Measurements from ENCODE around the gene HNRNPDL.

HNRNPDL gene

DNA sequence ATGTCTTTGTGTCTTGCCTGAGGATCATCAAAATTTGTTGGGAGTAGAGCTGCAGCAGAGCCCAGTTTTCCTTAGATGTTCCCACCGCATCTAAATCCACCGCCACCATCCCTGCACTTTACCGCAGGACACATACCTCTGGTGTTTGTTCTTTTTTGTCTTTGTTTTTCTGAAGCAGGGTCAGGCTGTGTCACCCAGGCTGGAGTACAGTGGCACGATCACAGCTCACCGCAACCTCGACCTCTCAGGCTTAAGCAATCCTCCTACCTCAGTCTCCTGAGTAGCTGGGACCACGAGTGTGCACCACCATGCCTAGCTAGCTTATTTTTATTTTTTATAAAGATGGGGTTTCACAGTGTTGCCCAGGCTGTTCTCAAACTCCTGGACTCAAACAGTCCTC is 4.7 kb upstream of the HNRNPDL start:
- H3K4me1 ChIP-seq (ENCODE audit: control insufficient read depth in 5 of 5, insufficient read depth in 5 of 5, low read length in 5 of 5), result peaks cover 4 to 13% (median 9%) of the 10 kb centered on the region in 5 donors
- no peaks in the 10 kb centered on the region for H3K27me3 ChIP-seq (ENCODE audit: control insufficient read depth in 5 of 5, insufficient read depth in 4 of 5, low read length in 5 of 5)
- no peak overlapping the region for H3K9ac ChIP-seq (ENCODE audit: low read length in 5 of 5)
- no peak overlapping the region for H3K4me3 ChIP-seq (ENCODE audit: low read depth in 1 of 5, low read length in 5 of 5)
- H3K36me3 ChIP-seq (ENCODE audit: control insufficient read depth in 5 of 5, insufficient read depth in 5 of 5, low read length in 5 of 5), result peaks cover 0 to 4% (median 0%) of the 10 kb centered on the region in 5 donors
- H3K27ac ChIP-seq (ENCODE audit: low read depth, low read length), result no peak overlapping the region
- no peaks in the 10 kb centered on the region for H3K9me3 ChIP-seq (ENCODE audit: control insufficient read depth in 5 of 5, low read length in 5 of 5)

DNA sequence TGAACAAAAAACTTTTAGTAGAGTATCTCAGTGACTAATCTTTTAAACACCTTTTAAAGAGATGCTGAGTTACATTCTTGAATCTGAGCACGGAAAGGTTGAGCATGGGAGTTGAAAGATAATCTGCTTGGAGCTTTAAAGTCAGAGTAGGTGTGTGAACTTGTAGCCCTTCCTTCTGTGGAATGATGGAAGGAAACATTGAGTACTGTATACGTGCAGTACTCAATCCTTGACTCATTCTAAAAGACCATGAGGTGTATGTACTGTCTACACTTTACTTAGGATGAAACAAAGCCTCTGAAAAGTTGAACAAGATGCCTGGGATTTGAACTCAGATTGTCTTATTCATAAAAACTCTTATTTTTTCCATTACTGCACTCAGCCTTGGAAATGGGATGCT is 3.5 kb upstream of the HNRNPDL start:
- Histone ChIP-seq H3K9me3 (ENCODE audit: control insufficient read depth in 5 of 5, low read length in 5 of 5) (no peaks in the 10 kb centered on the region), H3K4me1 (ENCODE audit: control insufficient read depth in 5 of 5, insufficient read depth in 5 of 5, low read length in 5 of 5) (peaks cover 4 to 13% (median 9%) of the 10 kb centered on the region in 5 donors), H3K9ac (ENCODE audit: low read length in 5 of 5) (no peak overlapping the region), H3K4me3 (ENCODE audit: low read depth in 1 of 5, low read length in 5 of 5) (no peak overlapping the region), H3K27ac (ENCODE audit: low read depth, low read length) (no peak overlapping the region), H3K27me3 (ENCODE audit: control insufficient read depth in 5 of 5, insufficient read depth in 4 of 5, low read length in 5 of 5) (no peaks in the 10 kb centered on the region), H3K36me3 (ENCODE audit: control insufficient read depth in 5 of 5, insufficient read depth in 5 of 5, low read length in 5 of 5) (peaks cover 0 to 4% (median 0%) of the 10 kb centered on the region in 5 donors)

DNA sequence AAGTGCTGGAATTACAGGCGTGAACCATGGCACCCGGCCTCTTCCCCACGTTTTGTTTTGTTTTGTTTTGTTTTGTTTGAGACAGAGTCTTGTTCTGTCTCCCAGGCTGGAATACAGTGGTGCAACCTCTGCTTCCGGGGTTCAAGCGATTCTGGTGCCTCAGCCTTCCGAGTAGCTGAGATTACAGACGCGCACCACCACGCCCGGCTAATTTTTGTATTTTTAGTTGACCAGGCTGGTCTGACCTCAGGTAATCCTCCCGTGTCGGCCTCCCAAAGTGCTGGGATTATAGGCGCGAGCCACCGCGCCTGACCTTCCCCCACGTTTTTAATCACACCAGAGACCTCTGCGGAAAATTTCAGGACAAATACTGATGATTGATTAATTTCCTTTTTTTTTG is 2.3 kb upstream of the HNRNPDL start:
- peaks cover 0 to 4% (median 0%) of the 10 kb centered on the region in 5 donors for H3K36me3 ChIP-seq (ENCODE audit: control insufficient read depth in 5 of 5, insufficient read depth in 5 of 5, low read length in 5 of 5)
- H3K4me3 ChIP-seq (ENCODE audit: low read depth in 1 of 5, low read length in 5 of 5), result no peak overlapping the region
- no peak overlapping the region for H3K27ac ChIP-seq (ENCODE audit: low read depth, low read length)
- H3K9me3 ChIP-seq (ENCODE audit: control insufficient read depth in 5 of 5, low read length in 5 of 5), result no peaks in the 10 kb centered on the region
- no peaks in the 10 kb centered on the region for H3K27me3 ChIP-seq (ENCODE audit: control insufficient read depth in 5 of 5, insufficient read depth in 4 of 5, low read length in 5 of 5)
- no peak overlapping the region for H3K9ac ChIP-seq (ENCODE audit: low read length in 5 of 5)
- H3K4me1 ChIP-seq (ENCODE audit: control insufficient read depth in 5 of 5, insufficient read depth in 5 of 5, low read length in 5 of 5), result peaks cover 6 to 24% (median 20%) of the 10 kb centered on the region in 5 donors

DNA sequence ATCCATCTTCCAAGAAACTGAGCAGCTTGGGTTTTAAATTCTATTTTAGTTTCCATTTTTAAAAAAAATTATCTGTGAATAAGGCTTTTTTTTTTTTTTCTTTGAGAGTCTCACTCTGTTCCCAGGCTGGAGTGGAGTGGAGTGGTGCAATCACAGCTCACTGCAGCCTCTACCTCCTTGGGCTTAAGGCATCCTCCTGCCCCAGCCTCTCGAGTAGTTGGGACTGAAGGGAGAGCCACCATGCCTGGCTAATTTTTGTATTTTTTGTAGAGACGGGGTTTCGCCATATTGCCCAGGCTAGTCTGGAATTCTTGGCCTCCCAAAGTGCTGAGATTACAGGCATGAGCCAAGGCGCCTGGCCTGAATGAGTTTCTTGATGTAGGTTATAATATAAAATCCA is 1.6 kb upstream of the HNRNPDL start:
- H3K4me3 ChIP-seq (ENCODE audit: low read depth in 1 of 5, low read length in 5 of 5), result no peak overlapping the region

DNA sequence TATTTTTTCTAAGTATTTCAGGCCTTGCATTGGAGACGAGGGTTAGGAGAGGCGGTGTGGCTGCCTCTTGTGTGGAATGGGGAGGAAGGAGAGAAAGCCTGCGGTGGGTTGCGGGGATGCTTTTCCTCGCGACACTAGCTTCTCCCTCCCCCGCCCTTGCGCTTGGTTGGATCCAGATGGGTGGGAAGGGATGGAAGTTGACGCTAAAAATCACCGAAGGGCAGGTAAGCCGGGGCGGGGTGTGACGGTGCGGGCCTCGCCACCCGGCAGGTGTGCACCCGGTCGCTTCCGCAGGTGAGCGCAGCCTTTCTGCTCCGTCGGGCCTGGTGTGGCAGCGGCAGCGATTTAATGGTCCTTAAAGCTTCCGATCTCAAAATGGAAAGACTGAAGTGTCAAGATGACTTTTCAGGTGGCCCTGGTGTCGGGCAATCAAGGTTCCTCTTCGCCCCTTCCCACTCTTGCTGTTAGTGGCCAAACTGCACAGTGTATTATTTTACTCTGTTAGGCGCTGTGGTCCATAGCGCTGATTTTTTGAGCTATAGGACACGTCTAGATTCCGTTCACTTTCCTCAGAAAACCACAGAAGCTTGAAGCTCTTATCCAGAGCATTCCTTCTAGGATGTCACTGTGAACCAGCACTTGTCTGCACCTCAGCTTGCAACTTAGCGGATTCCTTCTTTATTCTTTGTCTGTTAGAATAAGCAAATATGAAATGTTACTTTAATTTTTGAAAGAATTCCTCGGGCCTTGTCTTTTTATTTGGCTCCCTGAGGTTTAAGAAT is 893 bp upstream of the HNRNPDL start:
- H3K9ac ChIP-seq (ENCODE audit: low read length in 5 of 5), result peak overlapping the region; percentile 63 to 98 (median 91)
- no peaks in the 10 kb centered on the region for H3K27me3 ChIP-seq (ENCODE audit: control insufficient read depth in 5 of 5, insufficient read depth in 4 of 5, low read length in 5 of 5)
- H3K4me1 ChIP-seq (ENCODE audit: control insufficient read depth in 5 of 5, insufficient read depth in 5 of 5, low read length in 5 of 5), result peaks cover 9 to 37% (median 34%) of the 10 kb centered on the region in 5 donors

More for the DNA sequence above, 1.6 kb upstream of the HNRNPDL start:
- Histone ChIP-seq H3K36me3 (ENCODE audit: control insufficient read depth in 5 of 5, insufficient read depth in 5 of 5, low read length in 5 of 5) (peaks cover 0 to 6% (median 2%) of the 10 kb centered on the region in 5 donors), H3K4me1 (ENCODE audit: control insufficient read depth in 5 of 5, insufficient read depth in 5 of 5, low read length in 5 of 5) (peaks cover 6 to 32% (median 27%) of the 10 kb centered on the region in 5 donors), H3K9me3 (ENCODE audit: control insufficient read depth in 5 of 5, low read length in 5 of 5) (no peaks in the 10 kb centered on the region), H3K27ac (ENCODE audit: low read depth, low read length) (no peak overlapping the region), H3K9ac (ENCODE audit: low read length in 5 of 5) (no peak overlapping the region), H3K27me3 (ENCODE audit: control insufficient read depth in 5 of 5, insufficient read depth in 4 of 5, low read length in 5 of 5) (no peaks in the 10 kb centered on the region)

DNA sequence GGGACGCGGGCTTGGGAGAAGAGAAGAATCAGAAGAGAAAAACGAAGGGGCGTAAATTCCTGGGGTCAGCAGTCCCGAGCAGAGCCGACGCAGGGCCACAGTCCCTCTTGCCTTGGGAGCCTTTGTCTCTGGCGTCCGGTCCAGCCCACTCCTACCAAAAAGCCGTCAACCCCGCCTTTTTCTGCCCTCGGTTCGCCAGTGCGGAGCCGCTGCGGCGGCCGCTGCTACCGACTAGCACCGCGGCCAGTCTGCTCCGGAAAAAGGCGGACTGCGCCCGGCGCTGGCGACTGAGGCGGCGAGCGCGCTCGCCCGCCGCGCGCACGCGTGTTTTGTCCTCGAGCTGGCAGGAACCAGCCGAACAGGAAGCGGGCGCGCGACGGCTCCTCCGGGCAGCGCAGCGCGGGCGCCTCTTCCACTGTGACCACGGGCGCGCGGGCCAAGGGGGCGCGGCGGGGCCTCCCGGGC is 502 bp downstream of the HNRNPDL start:
- Histone ChIP-seq H3K27ac (ENCODE audit: low read depth, low read length) (peak overlapping the region; percentile 94), H3K4me3 (ENCODE audit: low read depth in 1 of 5, low read length in 5 of 5) (peak overlapping the region; percentile 67 to 98 (median 96))

More for the DNA sequence above, 893 bp upstream of the HNRNPDL start:
- H3K27ac ChIP-seq (ENCODE audit: low read depth, low read length), result peak overlapping the region; percentile 94
- H3K9me3 ChIP-seq (ENCODE audit: control insufficient read depth in 5 of 5, low read length in 5 of 5), result no peaks in the 10 kb centered on the region
- peak overlapping the region; percentile 93 to 98 (median 98) for H3K4me3 ChIP-seq (ENCODE audit: low read depth in 1 of 5, low read length in 5 of 5)
- H3K36me3 ChIP-seq (ENCODE audit: control insufficient read depth in 5 of 5, insufficient read depth in 5 of 5, low read length in 5 of 5), result peaks cover 6 to 12% (median 8%) of the 10 kb centered on the region in 5 donors

DNA sequence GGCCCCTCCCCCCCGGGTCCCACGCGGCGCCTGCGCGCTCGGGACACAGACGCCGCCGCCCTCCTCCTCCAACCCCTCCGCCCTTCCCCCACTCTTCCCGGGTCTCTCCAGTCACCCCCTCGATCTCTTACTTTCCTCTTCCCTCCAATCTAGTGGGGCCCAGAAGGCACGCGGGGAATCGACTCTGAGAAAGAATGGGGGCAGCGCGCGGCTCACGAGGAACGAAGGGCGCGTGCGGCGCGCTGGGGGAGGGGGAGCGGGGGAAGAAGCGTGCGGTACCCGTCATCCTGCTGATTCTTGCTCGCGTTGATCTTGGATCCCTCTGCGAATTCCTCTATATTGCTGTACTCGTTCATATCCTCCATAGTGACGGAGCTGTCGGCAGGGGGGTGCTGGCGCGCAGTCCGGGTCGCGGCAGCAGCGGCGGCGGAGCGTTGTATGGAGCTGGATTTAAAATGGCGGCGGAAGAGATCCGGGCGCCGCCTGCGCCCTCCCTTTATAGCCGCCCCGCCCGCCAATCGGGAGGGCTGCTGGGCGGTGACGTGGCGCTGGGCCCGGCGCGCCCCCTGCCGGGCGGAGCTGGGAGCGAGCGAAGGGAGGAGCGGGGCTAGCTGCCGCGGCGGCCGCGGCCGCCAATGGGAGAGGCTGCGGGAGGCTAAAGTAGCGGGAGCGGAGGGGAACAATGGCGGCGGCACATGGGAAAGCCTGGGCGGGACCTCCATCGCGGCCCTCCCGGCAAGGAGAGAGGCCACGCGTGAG is 1.1 kb downstream of the HNRNPDL start:
- peaks cover 9 to 39% (median 37%) of the 10 kb centered on the region in 5 donors for H3K4me1 ChIP-seq (ENCODE audit: control insufficient read depth in 5 of 5, insufficient read depth in 5 of 5, low read length in 5 of 5)
- H3K36me3 ChIP-seq (ENCODE audit: control insufficient read depth in 5 of 5, insufficient read depth in 5 of 5, low read length in 5 of 5), result peaks cover 26 to 31% (median 26%) of the 10 kb centered on the region in 5 donors
- no peaks in the 10 kb centered on the region for H3K9me3 ChIP-seq (ENCODE audit: control insufficient read depth in 5 of 5, low read length in 5 of 5)
- H3K4me3 ChIP-seq (ENCODE audit: low read depth in 1 of 5, low read length in 5 of 5), result peak overlapping the region; percentile 84 to 98 (median 96)
- peak overlapping the region; percentile 94 for H3K27ac ChIP-seq (ENCODE audit: low read depth, low read length)
- H3K27me3 ChIP-seq (ENCODE audit: control insufficient read depth in 5 of 5, insufficient read depth in 4 of 5, low read length in 5 of 5), result no peaks in the 10 kb centered on the region
- H3K9ac ChIP-seq (ENCODE audit: low read length in 5 of 5), result peak overlapping the region; percentile 73 to 98 (median 91)

More for the DNA sequence above, 502 bp downstream of the HNRNPDL start:
- no peaks in the 10 kb centered on the region for H3K9me3 ChIP-seq (ENCODE audit: control insufficient read depth in 5 of 5, low read length in 5 of 5)
- peak overlapping the region; percentile 73 to 98 (median 91) for H3K9ac ChIP-seq (ENCODE audit: low read length in 5 of 5)
- peaks cover 19 to 25% (median 20%) of the 10 kb centered on the region in 5 donors for H3K36me3 ChIP-seq (ENCODE audit: control insufficient read depth in 5 of 5, insufficient read depth in 5 of 5, low read length in 5 of 5)
- H3K27me3 ChIP-seq (ENCODE audit: control insufficient read depth in 5 of 5, insufficient read depth in 4 of 5, low read length in 5 of 5), result no peaks in the 10 kb centered on the region
- H3K4me1 ChIP-seq (ENCODE audit: control insufficient read depth in 5 of 5, insufficient read depth in 5 of 5, low read length in 5 of 5), result peaks cover 9 to 39% (median 37%) of the 10 kb centered on the region in 5 donors

DNA sequence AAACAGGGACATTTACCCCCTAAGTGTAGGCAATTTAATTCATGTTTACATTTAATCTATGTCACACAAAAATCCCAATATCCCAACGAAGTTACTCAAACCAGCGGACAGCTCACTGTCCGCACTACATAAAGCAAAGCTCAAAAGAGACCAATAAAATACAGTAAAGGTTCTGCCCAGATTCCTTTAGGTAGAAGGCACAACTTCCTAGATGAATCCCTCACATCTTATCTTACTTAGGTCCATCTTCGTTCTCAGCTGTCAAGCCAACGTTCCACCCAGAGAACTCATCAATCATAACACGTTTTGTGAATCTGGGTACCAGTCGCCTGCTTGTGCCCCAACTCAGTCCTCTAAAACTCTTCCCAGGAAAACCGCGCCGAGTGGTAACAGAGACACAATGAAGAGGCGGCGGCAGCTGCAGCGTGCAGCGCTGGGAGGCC is 1.7 kb downstream of the HNRNPDL start:
- H3K27me3 ChIP-seq (ENCODE audit: control insufficient read depth in 5 of 5, insufficient read depth in 4 of 5, low read length in 5 of 5), result no peaks in the 10 kb centered on the region
- peak overlapping the region; percentile 84 to 98 (median 96) for H3K4me3 ChIP-seq (ENCODE audit: low read depth in 1 of 5, low read length in 5 of 5)
- H3K9ac ChIP-seq (ENCODE audit: low read length in 5 of 5), result peak overlapping the region; percentile 28 to 98 (median 82)
- H3K9me3 ChIP-seq (ENCODE audit: control insufficient read depth in 5 of 5, low read length in 5 of 5), result no peaks in the 10 kb centered on the region
- peaks cover 32 to 37% (median 32%) of the 10 kb centered on the region in 5 donors for H3K36me3 ChIP-seq (ENCODE audit: control insufficient read depth in 5 of 5, insufficient read depth in 5 of 5, low read length in 5 of 5)
- H3K27ac ChIP-seq (ENCODE audit: low read depth, low read length), result peak overlapping the region; percentile 94
- peaks cover 9 to 39% (median 37%) of the 10 kb centered on the region in 5 donors for H3K4me1 ChIP-seq (ENCODE audit: control insufficient read depth in 5 of 5, insufficient read depth in 5 of 5, low read length in 5 of 5)

DNA sequence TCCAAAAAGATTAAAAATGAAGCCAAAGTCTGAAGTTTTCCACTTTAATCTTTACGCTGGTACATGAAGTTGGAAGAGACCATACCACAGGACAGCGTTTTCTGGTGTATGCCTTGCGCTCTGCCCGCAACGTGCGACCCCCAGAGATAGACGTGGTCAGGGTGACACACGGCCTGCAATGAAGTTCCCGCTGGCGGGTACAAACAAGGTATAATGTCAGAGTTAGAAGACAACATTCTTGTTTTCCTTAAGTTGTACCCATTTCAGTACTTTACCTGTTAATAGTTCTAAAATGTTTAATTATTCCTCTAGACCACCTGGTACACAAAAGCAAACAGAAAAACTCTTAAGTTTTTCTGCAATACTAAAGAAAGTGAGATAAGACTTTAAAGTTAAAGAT is 4.8 kb downstream of the HNRNPDL start:
- H3K9me3 ChIP-seq (ENCODE audit: control insufficient read depth in 5 of 5, low read length in 5 of 5), result no peaks in the 10 kb centered on the region
- no peak overlapping the region for H3K9ac ChIP-seq (ENCODE audit: low read length in 5 of 5)
- no peaks in the 10 kb centered on the region for H3K27me3 ChIP-seq (ENCODE audit: control insufficient read depth in 5 of 5, insufficient read depth in 4 of 5, low read length in 5 of 5)
- peaks cover 5 to 30% (median 25%) of the 10 kb centered on the region in 5 donors for H3K4me1 ChIP-seq (ENCODE audit: control insufficient read depth in 5 of 5, insufficient read depth in 5 of 5, low read length in 5 of 5)
- H3K4me3 ChIP-seq (ENCODE audit: low read depth in 1 of 5, low read length in 5 of 5), result no peak overlapping the region
- H3K27ac ChIP-seq (ENCODE audit: low read depth, low read length), result no peak overlapping the region
- peaks cover 42 to 54% (median 47%) of the 10 kb centered on the region in 5 donors for H3K36me3 ChIP-seq (ENCODE audit: control insufficient read depth in 5 of 5, insufficient read depth in 5 of 5, low read length in 5 of 5)

All from subcutaneous abdominal adipose tissue (tissue), 5 donors.